Left lung (tissue), 10 donors: ENCODE measurements around the gene TNFAIP3. TPM values are rescaled to one million over a fixed set of nuclear protein-coding genes. Genes with fewer than 3 reads are reported as not detected.

Experiments
- ATAC-seq: fragments of 200-7000 bp; cut with Tn5 transposase; one replicate; pipeline ENCODE4 v1.9.1; 2020; ENCODE audit warnings: moderate library complexity
- DNase-seq, 4 donors: peaks; one replicate each; pipeline ENCODE4 v3.0.0-alpha.2; 2013 to 2020
- H3K27ac ChIP-seq, 2 donors: fragments of 200-600 bp; sonication (generic) in 1 of 2; one replicate each; pipeline versions ENCODE4 v1.5.0 to v1.8.0; 2020 to 2021
- H3K27me3 ChIP-seq, 2 donors: fragments of 200-600 bp; sonication (generic) in 1 of 2; one replicate each; pipeline versions ENCODE4 v1.5.0 to v1.8.0; 2020 to 2021
- H3K36me3 ChIP-seq, 2 donors: fragments of 200-600 bp; sonication (generic) in 1 of 2; one replicate each; pipeline versions ENCODE4 v1.5.0 to v1.8.0; 2020 to 2021
- H3K4me1 ChIP-seq, 2 donors: fragments of 200-600 bp; one replicate each; pipeline ENCODE4 v1.8.0; 2021
- H3K4me3 ChIP-seq, 2 donors: fragments of 200-600 bp; sonication (generic) in 1 of 2; one replicate each; pipeline versions ENCODE4 v1.5.0 to v1.8.0; 2020 to 2021; ENCODE audit warnings: mild to moderate bottlenecking in 1 of 2
- H3K9me3 ChIP-seq, 2 donors: fragments of 200-600 bp; sonication (generic) in 1 of 2; one replicate each; pipeline versions ENCODE4 v1.5.0 to v1.8.0; 2020 to 2021
- CTCF ChIP-seq, 2 donors: fragments of 200-600 bp; sonication (generic) in 1 of 2; IDR thresholded peaks; one replicate each; pipeline versions ENCODE4 v1.5.0 to v1.8.0; 2021; ENCODE audit warnings: antibody characterized with exemption in 2 of 2
- intact Hi-C, 2 donors: fragments of 100-400 bp; cut with DNase I; formaldehyde crosslinking; loops; one replicate each; pipeline versions ENCODE4 v1.11.2 to v1.14.2; 2022
- polyA plus RNA-seq, 6 donors: library from polyadenylated mRNA; unstranded; fragments of 120-200 nt; gene quantifications; one replicate each; pipeline ENCODE4 v1.2.1, GENCODE V29; 2013; ENCODE audit not compliant: insufficient read length in 6 of 6
- total RNA-seq, 2 donors: library from RNA; stranded (reverse); fragmentation: NEBNext Ultra II Directional; extraction: Animal tissue kit (Norgen Biotek cat#: 25700); gene quantifications; one replicate each; pipeline ENCODE4 v1.2.1, GENCODE V29; 2021
- donor health status: DM: no; HTN: yes; CAD: no.
- donor health status: DM: no; HTN: no; CAD: no.

The TNFAIP3 gene
- total and polyA plus RNA-seq, 8 donors = 14.6 to 102 (median 17.2) TPM

GRCh38 chr6:137850816-137851602 lies 16.1 kb upstream of the TNFAIP3 start:
- H3K4me1 ChIP-seq = peaks cover 0 to 40% of the 10 kb centered on the region in 2 donors
- no peaks in the 10 kb centered on the region for H3K9me3 ChIP-seq

GRCh38 chr6:137851669-137852068 lies 15.4 kb upstream of the TNFAIP3 start:
- H3K9me3 ChIP-seq = no peaks in the 10 kb centered on the region
- no peaks in the 10 kb centered on the region for H3K27me3 ChIP-seq
- no peak overlapping the region for H3K27ac ChIP-seq
- peaks cover 0 to 34% of the 10 kb centered on the region in 2 donors for H3K4me1 ChIP-seq
- intact Hi-C loops = no loop called here
- ATAC-seq (peak; percentile 20), DNase-seq (no peak)
- H3K36me3 ChIP-seq = no peaks in the 10 kb centered on the region
- no peak for TF ChIP-seq CTCF (IDR thresholded peaks at IDR 0.05)
- no peak overlapping the region for H3K4me3 ChIP-seq

More at GRCh38 chr6:137850816-137851602, 16.1 kb upstream of the TNFAIP3 start:
- H3K36me3 ChIP-seq = no peaks in the 10 kb centered on the region
- no peaks in the 10 kb centered on the region for H3K27me3 ChIP-seq
- DNase-seq = peak in 1 of 4 donors; percentile 51
- no peak for ATAC-seq
- H3K4me3 ChIP-seq = no peak overlapping the region
- no peak overlapping the region for H3K27ac ChIP-seq
- intact Hi-C loops = no loop called here
- no peak for TF ChIP-seq CTCF (IDR thresholded peaks at IDR 0.05)

- intact Hi-C loops = no loop called here
- TF ChIP-seq CTCF (IDR thresholded peaks at IDR 0.05) = no peak
- no peak for DNase-seq
Measured at GRCh38 chr6:137852346-137852745, 14.7 kb upstream of the TNFAIP3 start.

GRCh38 chr6:137852811-137853210 lies 14.2 kb upstream of the TNFAIP3 start:
- peaks cover 0 to 26% of the 10 kb centered on the region in 2 donors for H3K4me1 ChIP-seq
- no peaks in the 10 kb centered on the region for H3K27me3 ChIP-seq
- intact Hi-C loops = no loop called here
- H3K36me3 ChIP-seq = no peaks in the 10 kb centered on the region
- no peak overlapping the region for H3K27ac ChIP-seq
- H3K4me3 ChIP-seq = no peak overlapping the region
- no peaks in the 10 kb centered on the region for H3K9me3 ChIP-seq
- no peak for TF ChIP-seq CTCF (IDR thresholded peaks at IDR 0.05)
- ATAC-seq = no peak
- no peak for DNase-seq

More at GRCh38 chr6:137852346-137852745, 14.7 kb upstream of the TNFAIP3 start:
- Histone ChIP-seq H3K27ac (no peak overlapping the region), H3K36me3 (no peaks in the 10 kb centered on the region), H3K4me1 (peaks cover 0 to 31% of the 10 kb centered on the region in 2 donors), H3K4me3 (no peak overlapping the region), H3K27me3 (no peaks in the 10 kb centered on the region), H3K9me3 (no peaks in the 10 kb centered on the region)
- no peak for ATAC-seq

- intact Hi-C loops = no loop called here
- Histone ChIP-seq H3K9me3 (no peaks in the 10 kb centered on the region), H3K36me3 (no peaks in the 10 kb centered on the region), H3K4me1 (peaks cover 0 to 17% of the 10 kb centered on the region in 2 donors), H3K27ac (no peak overlapping the region), H3K4me3 (no peak overlapping the region), H3K27me3 (no peaks in the 10 kb centered on the region)
- ATAC-seq = no peak
- no peak for DNase-seq
- TF ChIP-seq CTCF (IDR thresholded peaks at IDR 0.05) = no peak
Measured at GRCh38 chr6:137853569-137854213, 13.4 kb upstream of the TNFAIP3 start.
